AG08396 (cell line): ENCODE results near the gene MRPS24.
"Not testable (repeated sequence)": the region's sequence is repeated elsewhere in the genome, so short reads cannot be mapped to it uniquely, and the experiment has no call there.

Experiments used
- DNase-seq: peaks from one replicate; pipeline ENCODE4 v3.0.0; 2012; ENCODE audit warnings: low spot score, mixed read lengths

The MRPS24 gene

DNA sequence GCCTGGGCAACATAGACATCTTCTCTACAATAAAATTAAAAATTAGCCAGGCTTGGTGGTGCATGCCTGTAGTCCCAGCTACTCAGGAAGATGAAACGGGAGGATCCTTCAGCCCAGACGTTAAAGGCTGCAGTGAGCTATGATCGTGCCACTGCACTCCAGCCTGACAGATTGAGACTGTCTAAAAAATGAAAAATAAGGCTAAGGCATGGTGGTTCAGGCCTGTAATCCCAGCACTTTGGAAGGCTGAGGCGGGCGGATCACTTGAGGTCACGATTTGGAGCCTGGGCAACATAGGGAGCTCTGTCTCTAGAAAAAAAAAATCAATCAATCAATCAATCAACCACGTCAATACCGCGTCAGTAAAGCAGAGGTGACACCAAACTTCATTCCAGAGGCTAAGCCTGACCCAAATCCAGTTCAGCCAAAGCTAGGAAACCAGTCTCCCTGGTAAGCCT lies 31.1 kb downstream of the MRPS24 start:
- no peak for DNase-seq

DNA sequence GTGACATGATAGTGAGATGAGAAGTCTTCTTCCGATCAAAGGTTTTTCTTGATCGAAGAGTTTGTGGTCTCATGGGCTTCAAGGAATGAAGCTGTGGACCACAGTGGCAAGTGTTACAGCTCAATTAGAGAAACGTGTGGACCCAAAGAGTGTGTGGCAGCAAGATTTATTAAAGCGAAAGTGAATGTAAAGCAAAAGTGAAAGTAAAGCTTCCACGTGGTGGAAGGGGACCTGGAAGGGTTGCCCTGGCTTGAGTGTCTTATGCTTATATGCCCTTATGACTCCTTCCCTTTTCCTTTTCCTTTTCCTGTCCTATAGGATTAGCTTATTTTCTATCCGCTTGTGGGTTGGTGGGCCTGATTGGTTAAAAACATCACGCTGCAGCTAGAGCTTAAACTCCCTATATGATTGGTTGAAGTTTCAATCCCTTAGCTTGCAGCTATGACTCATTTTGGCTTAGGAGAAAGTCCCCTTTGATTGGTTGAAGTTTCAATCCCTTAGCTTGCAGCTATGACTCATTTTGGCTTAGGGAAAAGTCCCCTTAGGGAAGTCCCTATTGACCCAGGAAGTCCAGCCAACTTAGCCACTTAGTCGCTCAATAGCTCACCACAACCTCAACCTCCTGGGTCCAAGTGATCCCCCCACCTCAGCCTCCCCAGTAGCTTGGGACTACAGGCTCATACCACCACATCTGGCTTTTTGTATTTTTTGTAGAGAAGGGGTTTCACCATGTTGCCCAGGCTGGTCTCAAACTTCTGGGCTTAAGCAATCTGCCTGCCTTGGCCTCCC lies 34.7 kb downstream of the MRPS24 start:
- no peak for DNase-seq

DNA sequence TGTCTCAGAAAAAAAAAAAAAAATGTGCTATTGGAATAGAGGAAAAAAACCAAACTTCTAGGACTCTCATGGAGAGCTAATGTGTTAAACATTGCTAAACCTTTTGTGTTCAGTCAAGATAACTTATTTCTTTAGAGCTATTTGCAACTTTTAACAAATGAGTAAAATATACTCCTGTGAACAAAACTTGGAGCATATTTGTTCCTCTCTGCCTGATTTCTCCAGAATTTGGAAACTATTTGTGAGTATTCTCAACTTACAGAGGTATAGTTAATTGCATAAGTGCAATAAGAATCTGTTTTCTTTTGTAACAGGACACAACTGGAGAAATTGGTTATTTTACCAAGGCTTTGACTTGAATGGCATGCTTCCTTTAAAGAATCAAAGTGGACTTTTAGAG lies 38.4 kb downstream of the MRPS24 start:
- DNase-seq = not testable (repeated sequence)

DNA sequence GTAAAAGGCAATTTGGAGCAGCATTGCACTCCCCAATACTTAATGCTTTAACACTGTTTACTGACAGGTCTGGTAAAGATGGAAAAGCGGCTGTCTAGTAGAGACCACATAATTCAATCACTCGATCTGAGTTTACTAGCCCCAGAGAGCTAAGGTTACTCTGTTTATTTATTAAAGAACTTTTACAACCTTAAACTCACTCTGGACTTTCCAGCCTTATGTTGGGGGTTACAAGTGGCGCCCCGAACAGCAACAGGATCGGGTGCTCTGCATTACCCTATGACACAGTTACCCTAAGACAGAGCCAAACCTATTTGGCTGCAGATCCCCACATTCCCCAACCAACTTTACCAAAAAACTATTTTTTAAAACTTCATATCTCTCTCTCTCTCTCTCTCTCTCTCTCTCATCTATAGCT lies 43.9 kb downstream of the MRPS24 start:
- DNase-seq = no peak

DNA sequence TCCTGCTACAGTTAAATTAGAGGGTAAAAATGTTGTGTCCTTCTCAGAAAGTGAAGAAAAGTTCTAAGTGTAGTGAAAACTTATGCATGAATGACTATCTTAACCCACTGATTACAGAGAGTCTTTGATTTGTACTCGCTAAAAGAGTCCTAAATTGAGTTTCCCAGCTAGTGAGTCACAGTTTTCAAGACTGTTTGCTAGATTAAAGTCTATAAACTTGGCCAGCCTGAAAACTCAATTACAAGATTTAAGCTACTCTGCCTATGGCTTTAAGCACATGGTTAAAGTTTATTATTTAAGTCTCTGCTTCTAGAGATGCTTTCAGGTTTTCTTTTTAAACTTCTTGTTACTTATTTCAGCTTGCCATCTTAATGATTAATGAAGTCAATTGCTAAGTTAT lies 44.4 kb downstream of the MRPS24 start:
- no peak for DNase-seq

DNA sequence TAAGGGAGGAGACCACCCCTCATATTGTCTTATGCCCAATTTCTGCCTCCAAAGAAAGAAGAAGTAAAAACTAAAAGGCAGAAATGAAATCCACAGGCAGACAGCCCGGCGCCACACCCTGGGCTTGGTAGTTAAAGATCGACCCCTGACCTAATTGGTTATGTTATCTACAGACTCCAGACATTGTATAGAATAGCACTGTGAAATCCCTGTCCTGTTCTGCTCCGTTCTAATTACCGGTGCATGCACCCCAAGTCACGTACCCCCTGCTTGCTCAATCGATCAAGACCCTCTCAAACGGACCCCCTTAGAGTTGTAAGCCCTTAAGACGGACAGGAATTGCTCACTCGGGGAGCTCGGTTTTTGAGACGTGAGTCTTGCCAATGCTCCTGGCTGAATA lies 44.8 kb downstream of the MRPS24 start:
- not testable (repeated sequence) for DNase-seq

DNA sequence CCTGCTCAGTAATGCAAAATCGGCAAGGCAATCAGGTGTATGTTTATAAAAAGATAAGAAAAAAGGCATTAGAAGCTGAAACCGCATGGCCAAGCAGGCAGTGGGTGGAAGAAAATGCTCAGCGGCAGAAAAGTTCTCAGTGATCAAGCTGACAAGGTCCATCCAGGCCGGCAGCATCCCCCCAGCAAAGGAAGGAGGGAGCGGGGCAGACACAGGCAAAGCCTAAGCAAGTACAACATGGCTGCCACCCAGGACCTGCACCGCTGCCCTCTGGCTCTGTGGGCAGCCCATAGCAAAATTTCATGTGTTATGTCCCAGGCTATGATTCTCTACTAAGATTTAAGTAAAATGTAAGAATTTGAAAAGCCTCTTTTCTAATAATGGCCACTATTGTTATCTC lies 45.4 kb downstream of the MRPS24 start:
- DNase-seq = no peak

DNA sequence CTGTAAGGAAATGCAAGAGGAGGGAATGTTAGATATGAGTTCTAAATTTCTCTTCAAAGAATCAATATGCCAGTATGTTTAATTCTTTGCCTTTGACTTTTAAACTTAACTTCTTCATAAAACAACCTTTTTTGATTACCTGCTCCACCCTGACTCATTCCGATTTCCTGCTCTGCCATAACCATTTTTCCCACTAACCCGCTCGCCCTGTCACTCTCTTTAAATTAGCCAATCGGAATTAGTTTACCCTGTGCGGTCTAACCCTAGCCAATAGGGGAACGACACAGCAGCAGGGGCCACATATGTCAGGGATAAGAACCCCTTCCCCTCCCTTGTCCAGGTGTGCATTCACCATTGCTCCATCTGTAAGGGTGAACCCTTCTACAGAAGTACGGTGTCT lies 45.9 kb downstream of the MRPS24 start:
- DNase-seq = not testable (repeated sequence)
